GM12873 (cell line): ENCODE measurements around the gene ATP5MK.

Experiments
- CTCF ChIP-seq: IDR thresholded peaks from 2 replicates; pipeline ENCODE4 v1.5.1; 2012; ENCODE audit warnings: low read depth, mild to moderate bottlenecking, moderate library complexity, low read length, control low read depth; ENCODE audit not compliant: insufficient read depth; ENCODE audit errors: missing control alignments

ATP5MK gene

GRCh38 chr10:103353281-103353680, 43.0 kb downstream of the ATP5MK start:
- no peak for TF ChIP-seq CTCF

GRCh38 chr10:103350517-103351260, 45.6 kb downstream of the ATP5MK start, which contains the start of gene PCGF6:
PCGF6 (minus strand) TSS chr10:103351140; CDS start chr10:103351066, 74 bp downstream.
- TF ChIP-seq CTCF = no peak

- TF ChIP-seq CTCF = no peak
These were observed 46.1 kb downstream of the ATP5MK start for GRCh38 chr10:103350175-103350516.
